Measurements from ENCODE around the gene ANKRD40.
"Not testable (repeated sequence)": the region's sequence is repeated elsewhere in the genome, so short reads cannot be mapped to it uniquely, and the experiment has no call there.

Gene ANKRD40

DNA sequence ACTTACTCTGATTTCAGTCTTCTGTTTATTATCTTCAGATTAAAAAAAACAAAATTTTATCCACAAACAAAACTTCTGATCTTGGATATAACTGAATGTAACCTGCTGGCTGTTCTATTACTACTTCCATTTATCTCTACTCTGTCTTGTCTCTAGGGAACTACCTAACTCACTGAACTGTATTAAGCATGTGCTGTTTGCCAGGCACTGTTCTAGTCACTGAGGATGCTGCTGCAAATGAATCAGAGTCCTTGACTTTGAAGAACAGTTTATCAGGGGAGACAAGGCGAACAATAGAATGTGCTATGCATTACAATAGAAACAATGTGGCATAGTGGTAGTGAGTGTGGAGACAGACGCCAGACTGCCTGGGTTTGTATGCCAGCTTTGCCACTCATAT is 2.3 kb upstream of the ANKRD40 start:
- no peaks in the 10 kb centered on the region for H4K20me1 ChIP-seq (ENCODE audit: low read depth, low read length)
- no peaks in the 10 kb centered on the region for H3K9me3 ChIP-seq (ENCODE audit: insufficient read depth, low read length)
- H3K79me2 ChIP-seq (ENCODE audit: insufficient read depth, low read length): peaks cover 34% of the 10 kb centered on the region
- no peaks in the 10 kb centered on the region for H3K36me3 ChIP-seq (ENCODE audit: low read length)
- H3K27me3 ChIP-seq (ENCODE audit: low read length): no peaks in the 10 kb centered on the region
- H2AFZ ChIP-seq (ENCODE audit: low read depth, low read length, severe bottlenecking): no peak overlapping the region
- peaks cover 5% of the 10 kb centered on the region for H3F3A ChIP-seq (ENCODE audit: insufficient read depth)
- no peak overlapping the region for H3K4me3 ChIP-seq (ENCODE audit: insufficient read depth, low read length, poor library complexity, severe bottlenecking)
- no peak for TF ChIP-seq CTCF (IDR thresholded peaks at IDR 0.05; ENCODE audit: insufficient read depth, low read length, poor library complexity, severe bottlenecking)
- no peak for TF ChIP-seq EZH2phosphoT487 (conservative IDR thresholded peaks at IDR 0.05; ENCODE audit: low read length)
- no peak overlapping the region for H3K4me2 ChIP-seq (ENCODE audit: low read depth, low read length, poor library complexity, severe bottlenecking)
- no peak overlapping the region for H3K27ac ChIP-seq (ENCODE audit: low read depth, low read length)
- H3K9ac ChIP-seq (ENCODE audit: low read length): no peak overlapping the region
- H3K9me2 ChIP-seq (replicated peaks; ENCODE audit: insufficient read depth, low read length): no peaks in the 10 kb centered on the region

GRCh38 chr17:50709053-50709452 is 1.3 kb upstream of the ANKRD40 start:
- not testable (repeated sequence) for H4K20me1 ChIP-seq (ENCODE audit: low read depth, low read length); H3K36me3 ChIP-seq (ENCODE audit: low read length); H3K27me3 ChIP-seq (ENCODE audit: low read length); H3K9me2 ChIP-seq (replicated peaks; ENCODE audit: insufficient read depth, low read length); H3K9me3 ChIP-seq (ENCODE audit: insufficient read depth, low read length); H3K4me3 ChIP-seq (ENCODE audit: insufficient read depth, low read length, poor library complexity, severe bottlenecking); H3F3A ChIP-seq (ENCODE audit: insufficient read depth)
- Histone ChIP-seq H3K4me2 (ENCODE audit: low read depth, low read length, poor library complexity, severe bottlenecking) (peak overlapping the region; percentile 89), H3K27ac (ENCODE audit: low read depth, low read length) (peak overlapping the region; percentile 76), H3K9ac (ENCODE audit: low read length) (peak overlapping the region; percentile 82), H3K79me2 (ENCODE audit: insufficient read depth, low read length) (peaks cover 41% of the 10 kb centered on the region), H2AFZ (ENCODE audit: low read depth, low read length, severe bottlenecking) (peak overlapping the region; percentile 89)

DNA sequence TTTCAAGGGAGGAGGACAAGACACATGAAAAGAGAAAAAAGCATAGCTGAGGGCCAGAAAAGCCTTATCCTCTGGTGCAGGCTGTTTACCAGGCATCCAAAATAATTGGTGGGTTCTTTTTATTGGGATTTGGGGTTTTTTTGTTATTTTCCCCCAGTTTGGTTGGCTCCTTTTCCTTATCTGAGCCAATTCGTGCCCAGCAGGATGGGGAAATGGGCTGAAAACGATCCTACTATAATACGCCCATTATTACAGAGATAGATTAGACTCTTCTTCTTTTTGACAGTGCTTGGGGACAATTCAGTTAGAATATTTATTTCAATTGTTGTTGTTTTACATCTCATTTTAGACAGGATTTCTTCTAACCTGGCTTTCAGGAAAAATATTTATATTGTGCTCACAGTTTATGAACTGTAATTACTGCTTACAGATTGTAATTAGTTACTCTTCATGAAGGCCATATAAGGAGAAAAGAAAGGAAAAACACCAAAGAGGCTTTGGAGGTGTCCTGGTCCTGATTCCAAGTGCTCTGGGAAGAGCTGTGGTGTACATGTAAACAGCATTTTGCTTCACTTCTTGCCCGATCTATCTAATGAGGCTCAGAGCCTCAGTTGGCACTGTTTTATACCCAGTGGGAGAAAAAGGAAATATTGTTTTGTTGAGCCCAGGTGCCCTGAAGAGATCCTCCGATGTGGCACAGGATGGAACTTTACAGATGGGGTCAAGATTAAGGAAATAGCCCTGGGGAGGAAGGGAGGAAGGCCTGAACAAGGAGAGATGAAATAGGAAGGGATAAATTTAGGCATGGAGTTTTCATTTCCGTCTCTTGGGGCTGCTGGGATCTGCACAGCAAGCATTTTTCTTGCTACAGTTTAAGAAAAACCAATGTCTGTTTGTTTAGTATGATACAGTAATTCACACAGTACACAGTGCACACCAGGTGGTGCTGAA is 611 bp upstream of the ANKRD40 start:
- H3K27ac ChIP-seq (ENCODE audit: low read depth, low read length): peak overlapping the region; percentile 76
- H3K9me3 ChIP-seq (ENCODE audit: insufficient read depth, low read length): no peaks in the 10 kb centered on the region
- peak overlapping the region; percentile 89 for H2AFZ ChIP-seq (ENCODE audit: low read depth, low read length, severe bottlenecking)
- no peaks in the 10 kb centered on the region for H3K27me3 ChIP-seq (ENCODE audit: low read length)
- TF ChIP-seq CTCF (IDR thresholded peaks at IDR 0.05; ENCODE audit: insufficient read depth, low read length, poor library complexity, severe bottlenecking): no peak
- TF ChIP-seq EZH2phosphoT487 (conservative IDR thresholded peaks at IDR 0.05; ENCODE audit: low read length): no peak
- H3K4me2 ChIP-seq (ENCODE audit: low read depth, low read length, poor library complexity, severe bottlenecking): peak overlapping the region; percentile 89
- peaks cover 46% of the 10 kb centered on the region for H3K79me2 ChIP-seq (ENCODE audit: insufficient read depth, low read length)
- H3K9me2 ChIP-seq (replicated peaks; ENCODE audit: insufficient read depth, low read length): no peaks in the 10 kb centered on the region
- H3K4me3 ChIP-seq (ENCODE audit: insufficient read depth, low read length, poor library complexity, severe bottlenecking): peak overlapping the region; percentile 82
- H3F3A ChIP-seq (ENCODE audit: insufficient read depth): peaks cover 5% of the 10 kb centered on the region
- H4K20me1 ChIP-seq (ENCODE audit: low read depth, low read length): no peaks in the 10 kb centered on the region
- peak overlapping the region; percentile 82 for H3K9ac ChIP-seq (ENCODE audit: low read length)
- H3K36me3 ChIP-seq (ENCODE audit: low read length): no peaks in the 10 kb centered on the region

- TF ChIP-seq CTCF (IDR thresholded peaks at IDR 0.05; ENCODE audit: insufficient read depth, low read length, poor library complexity, severe bottlenecking) (no peak), EZH2phosphoT487 (conservative IDR thresholded peaks at IDR 0.05; ENCODE audit: low read length) (no peak)
- no peak overlapping the region for H2AFZ ChIP-seq (ENCODE audit: low read depth, low read length, severe bottlenecking)
- H3K27ac ChIP-seq (ENCODE audit: low read depth, low read length): no peak overlapping the region
- H3K79me2 ChIP-seq (ENCODE audit: insufficient read depth, low read length): peaks cover 63% of the 10 kb centered on the region
- no peak overlapping the region for H3K4me2 ChIP-seq (ENCODE audit: low read depth, low read length, poor library complexity, severe bottlenecking)
- H3K36me3 ChIP-seq (ENCODE audit: low read length): no peaks in the 10 kb centered on the region; the same call in 1 of the 2 replicates
- no peaks in the 10 kb centered on the region for H3K9me2 ChIP-seq (replicated peaks; ENCODE audit: insufficient read depth, low read length)
- H3K4me3 ChIP-seq (ENCODE audit: insufficient read depth, low read length, poor library complexity, severe bottlenecking): no peak overlapping the region
- no peaks in the 10 kb centered on the region for H3K27me3 ChIP-seq (ENCODE audit: low read length)
- peaks cover 3% of the 10 kb centered on the region for H3F3A ChIP-seq (ENCODE audit: insufficient read depth)
- no peaks in the 10 kb centered on the region for H3K9me3 ChIP-seq (ENCODE audit: insufficient read depth, low read length)
- no peak overlapping the region for H3K9ac ChIP-seq (ENCODE audit: low read length)
- H4K20me1 ChIP-seq (ENCODE audit: low read depth, low read length): peaks cover 4% of the 10 kb centered on the region; the same call in 1 of the 2 replicates
These were observed 4.6 kb downstream of the ANKRD40 start for GRCh38 chr17:50703162-50703561.

All from SU-DHL-6 (cell line).